HepG2 (cell line): ENCODE results near the gene LPCAT4. TPM values are rescaled to one million over a fixed set of nuclear protein-coding genes. Genes with fewer than 3 reads are reported as not detected.

Experiments
- FOXO4 ChIP-seq: sonication (generic); formaldehyde crosslinking; conservative IDR thresholded peaks from 2 replicates; pipeline ENCODE4 v1.8.1; 2023; ENCODE audit warnings: missing genetic modification reagents
- KLF16 ChIP-seq, 2 experiments: sonication (generic) in 1 of 2; formaldehyde crosslinking in 1 of 2; IDR thresholded peaks; 2 replicates each; pipeline versions ENCODE4 v1.6.1 to v1.8.0; 2016 to 2023; ENCODE audit warnings: missing genetic modification reagents in 2 of 2, missing compliant biosample characterization in 1 of 2
- MIER2 ChIP-seq: IDR thresholded peaks from 2 replicates; pipeline ENCODE4 v1.6.1; 2016; ENCODE audit warnings: missing biosample characterization, missing genetic modification reagents
- PRDM10 ChIP-seq: sonication (generic); formaldehyde crosslinking; IDR thresholded peaks from 2 replicates; pipeline ENCODE4 v1.4.0; 2020; ENCODE audit warnings: low read depth, missing genetic modification reagents
- SP5 ChIP-seq: IDR thresholded peaks from 2 replicates; pipeline ENCODE4 v1.6.1; 2016; ENCODE audit warnings: low read depth, borderline replicate concordance
- ZNF550 ChIP-seq: sonication (generic); formaldehyde crosslinking; IDR thresholded peaks from 2 replicates; pipeline ENCODE4 v1.4.0; 2020; ENCODE audit warnings: mild to moderate bottlenecking, missing genetic modification reagents, borderline replicate concordance
- ZNF646 ChIP-seq: sonication (generic); formaldehyde crosslinking; IDR thresholded peaks from 2 replicates; pipeline ENCODE4 v1.9.0; 2021; ENCODE audit warnings: mild to moderate bottlenecking, missing genetic modification reagents
- ZNF776 ChIP-seq: sonication (generic); formaldehyde crosslinking; IDR thresholded peaks from 2 replicates; pipeline ENCODE4 v1.4.0; 2020; ENCODE audit warnings: mild to moderate bottlenecking, missing genetic modification reagents
- ZSCAN9 ChIP-seq: IDR thresholded peaks from 2 replicates; pipeline ENCODE4 v1.6.1; 2016; ENCODE audit warnings: borderline replicate concordance
- polyA plus RNA-seq, 8 experiments: library from polyadenylated mRNA; depleted of rRNA in 3 of 8; stranded (reverse) in 7 of 8; unstranded in 1 of 8; fragments of >200 nt; fragmentation: Illumina TruSeq in 4 of 8; extraction: Trizol in 4 of 8; gene quantifications; 2 replicates each; pipeline versions ENCODE4 v1.2.1 to v1.2.3, GENCODE V29; 2011 to 2016; ENCODE audit warnings: low read depth in 4 of 8, missing spikeins in 1 of 8, mixed read lengths in 1 of 8; ENCODE audit not compliant: insufficient read depth in 1 of 8
- total RNA-seq, 5 experiments: library from RNA; depleted of rRNA; stranded (reverse); fragments of >200 nt; fragmentation: Illumina TruSeq; extraction: Trizol; gene quantifications; 2 replicates each; pipeline ENCODE4 v1.2.3, GENCODE V29; 2016; ENCODE audit warnings: low read depth in 1 of 5
- TF ChIP-seq, protein P1 (sequence below): sonication (generic); formaldehyde crosslinking; IDR thresholded peaks from 2 replicates; pipeline ENCODE4 v1.5.0; 2020; ENCODE audit warnings: missing genetic modification reagents

Gene LPCAT4
- total and polyA plus RNA-seq, 2 of the 13 experiments (the other 11 are each of a cell fraction or from before 2014, with no cell fraction given), result 8.1 to 57.1 TPM

- TF ChIP-seq ZNF646 (no peak), ZSCAN9 (CRISPR knock-in tag) (0 out of 2 replicates have a peak, but pooled peaks have one; percentile 32), PRDM10 (CRISPR knock-in tag) (peak; percentile 58; the same call in 1 of the 2 replicates), ZNF776 (CRISPR knock-in tag) (peak; percentile 73; the same call in 1 of the 2 replicates), SP5 (CRISPR knock-in tag) (peak; percentile 14; the same call in 1 of the 2 replicates), ZNF550 (CRISPR knock-in tag) (no peak), FOXO4 (no peak), KLF16 (CRISPR knock-in tag; IDR thresholded peaks at IDR 0.05) (peak in 1 of 2 experiments; percentile 81; a peak in 2 of 4 replicates), MIER2 (CRISPR knock-in tag) (no peak; the same call in 1 of the 2 replicates)
- TF ChIP-seq, protein P1, sequence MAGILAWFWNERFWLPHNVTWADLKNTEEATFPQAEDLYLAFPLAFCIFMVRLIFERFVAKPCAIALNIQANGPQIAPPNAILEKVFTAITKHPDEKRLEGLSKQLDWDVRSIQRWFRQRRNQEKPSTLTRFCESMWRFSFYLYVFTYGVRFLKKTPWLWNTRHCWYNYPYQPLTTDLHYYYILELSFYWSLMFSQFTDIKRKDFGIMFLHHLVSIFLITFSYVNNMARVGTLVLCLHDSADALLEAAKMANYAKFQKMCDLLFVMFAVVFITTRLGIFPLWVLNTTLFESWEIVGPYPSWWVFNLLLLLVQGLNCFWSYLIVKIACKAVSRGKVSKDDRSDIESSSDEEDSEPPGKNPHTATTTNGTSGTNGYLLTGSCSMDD (CRISPR knock-in tag), result no peak
Measured at GRCh38 chr15:34367101-34368081, at the start of gene LPCAT4 (continued).
